MCF 10A (cell line): ENCODE results near the gene CEP131. TPM values are rescaled to one million over a fixed set of nuclear protein-coding genes. Genes with fewer than 3 reads are reported as not detected.

Experiments
- BruUV-seq: library from RNA; stranded (reverse); fragments of 400-500 nt; replicated peaks from 2 replicates; lab custom pipeline; 2021; lab: Mats Ljungman, UMichigan
- CTCF ChIA-PET: fragments of 300-600 bp; sonication (Branson Sonifier 250); formaldehyde crosslinking; extraction: SDS; loops from one replicate; lab custom pipeline; 2021; ENCODE audit warnings: antibody characterized with exemption, inconsistent platforms; lab: Yijun Ruan, JAX
- POLR2A ChIA-PET: fragments of 300-600, 350-650 bp; sonication (Branson Sonifier 250); formaldehyde crosslinking; extraction: SDS; loops from one replicate; lab custom pipeline; 2020; ENCODE audit warnings: antibody characterized with exemption, inconsistent platforms; lab: Yijun Ruan, JAX
- DNase-seq: peaks from one replicate; pipeline ENCODE4 v3.0.0-alpha.2; 2018; ENCODE audit not compliant: unreplicated experiment
- H3K27ac Mint-ChIP-seq: one replicate; pipeline ENCODE4 v1.8.0; 2022; ENCODE audit warnings: mild to moderate bottlenecking, low read depth, mixed read lengths; ENCODE audit not compliant: unreplicated experiment
- H3K27me3 Mint-ChIP-seq: one replicate; pipeline ENCODE4 v1.8.0; 2022; ENCODE audit warnings: mixed read lengths; ENCODE audit not compliant: insufficient read depth, unreplicated experiment
- H3K36me3 Mint-ChIP-seq: one replicate; pipeline ENCODE4 v1.8.0; 2022; ENCODE audit warnings: mild to moderate bottlenecking, moderate library complexity, mixed read lengths; ENCODE audit not compliant: insufficient read depth, unreplicated experiment
- H3K4me1 Mint-ChIP-seq: one replicate; pipeline ENCODE4 v1.8.0; 2022; ENCODE audit warnings: mixed read lengths; ENCODE audit not compliant: insufficient read depth, unreplicated experiment
- H3K4me3 Mint-ChIP-seq: one replicate; pipeline ENCODE4 v1.8.0; 2022; ENCODE audit warnings: mild to moderate bottlenecking, moderate library complexity, mixed read lengths; ENCODE audit not compliant: unreplicated experiment
- H3K9me3 Mint-ChIP-seq: one replicate; pipeline ENCODE4 v1.8.0; 2022; ENCODE audit warnings: mixed read lengths; ENCODE audit not compliant: unreplicated experiment
- intact Hi-C: fragments of 100-400 bp; cut with micrococcal nuclease; formaldehyde crosslinking; loops from 2 replicates; pipeline ENCODE4 v1.14.1; 2022
- total RNA-seq: library from RNA; stranded (reverse); gene quantifications from 2 replicates; pipeline ENCODE4 v1.2.3, GENCODE V29; 2022
- TF ChIP-seq, protein P1 (sequence below): fragments of 200-600 bp; IDR thresholded peaks from one replicate; pipeline ENCODE4 v1.8.0; 2022; ENCODE audit warnings: antibody characterized with exemption, mild to moderate bottlenecking; ENCODE audit not compliant: unreplicated experiment

CEP131 gene
- total RNA-seq, 1 experiment from 2014 or later = 9.5 TPM

DNA sequence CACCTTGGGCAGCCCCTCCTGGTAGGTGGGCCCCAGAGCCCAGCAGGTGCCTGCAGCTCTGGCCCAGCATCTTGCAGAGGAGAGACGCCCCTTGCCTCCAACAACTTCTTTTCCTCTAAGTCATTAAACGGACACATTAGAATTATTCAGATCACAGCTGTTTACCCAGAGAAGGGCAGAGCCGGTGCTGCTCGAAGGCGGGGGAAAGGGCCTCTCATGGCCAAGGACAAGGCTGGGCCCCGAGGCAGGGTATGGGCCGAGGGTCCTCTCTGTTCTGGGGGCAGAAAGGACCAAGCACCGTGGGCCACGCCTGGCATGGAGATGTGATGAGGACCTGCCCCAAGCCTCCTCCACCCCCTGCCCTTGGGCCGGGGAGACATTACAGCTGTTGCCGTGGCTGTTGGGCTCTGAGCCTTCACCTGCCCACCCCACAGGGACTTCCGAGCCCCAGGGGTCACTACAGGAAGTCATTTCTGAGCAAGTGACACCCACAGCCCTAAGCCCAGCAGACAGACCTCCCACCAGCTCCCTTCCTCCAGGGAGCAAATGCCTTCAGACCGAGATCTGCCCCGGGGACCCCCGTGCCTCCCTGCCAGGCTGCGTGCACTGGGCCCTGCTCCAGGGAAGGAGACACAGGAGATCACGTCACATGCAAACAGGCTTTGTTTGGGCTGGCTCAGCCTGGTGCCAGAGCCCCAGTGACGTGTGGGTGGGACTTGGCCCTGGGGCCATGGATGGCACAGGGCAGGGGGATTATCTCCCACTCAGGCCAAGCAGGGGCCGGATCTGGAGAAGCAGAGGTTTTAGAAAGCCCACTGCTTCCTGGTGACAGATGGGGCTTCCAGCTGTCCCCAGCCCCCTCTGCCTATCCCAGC is 58.2 kb downstream of the CEP131 start:
- ChIA-PET POLR2A (no interaction called here), CTCF (no interaction called here)
- no TSS peak for BruUV-seq
- DNase-seq = no peak
- Mint-ChIP-seq H3K4me1 (no peaks in the 10 kb centered on the region), H3K9me3 (no peaks in the 10 kb centered on the region), H3K36me3 (no peaks in the 10 kb centered on the region), H3K4me3 (no peak overlapping the region), H3K27ac (no peak overlapping the region), H3K27me3 (no peaks in the 10 kb centered on the region)
- TF ChIP-seq, protein P1, sequence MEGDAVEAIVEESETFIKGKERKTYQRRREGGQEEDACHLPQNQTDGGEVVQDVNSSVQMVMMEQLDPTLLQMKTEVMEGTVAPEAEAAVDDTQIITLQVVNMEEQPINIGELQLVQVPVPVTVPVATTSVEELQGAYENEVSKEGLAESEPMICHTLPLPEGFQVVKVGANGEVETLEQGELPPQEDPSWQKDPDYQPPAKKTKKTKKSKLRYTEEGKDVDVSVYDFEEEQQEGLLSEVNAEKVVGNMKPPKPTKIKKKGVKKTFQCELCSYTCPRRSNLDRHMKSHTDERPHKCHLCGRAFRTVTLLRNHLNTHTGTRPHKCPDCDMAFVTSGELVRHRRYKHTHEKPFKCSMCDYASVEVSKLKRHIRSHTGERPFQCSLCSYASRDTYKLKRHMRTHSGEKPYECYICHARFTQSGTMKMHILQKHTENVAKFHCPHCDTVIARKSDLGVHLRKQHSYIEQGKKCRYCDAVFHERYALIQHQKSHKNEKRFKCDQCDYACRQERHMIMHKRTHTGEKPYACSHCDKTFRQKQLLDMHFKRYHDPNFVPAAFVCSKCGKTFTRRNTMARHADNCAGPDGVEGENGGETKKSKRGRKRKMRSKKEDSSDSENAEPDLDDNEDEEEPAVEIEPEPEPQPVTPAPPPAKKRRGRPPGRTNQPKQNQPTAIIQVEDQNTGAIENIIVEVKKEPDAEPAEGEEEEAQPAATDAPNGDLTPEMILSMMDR = no peak
- intact Hi-C loops = no loop called here

DNA sequence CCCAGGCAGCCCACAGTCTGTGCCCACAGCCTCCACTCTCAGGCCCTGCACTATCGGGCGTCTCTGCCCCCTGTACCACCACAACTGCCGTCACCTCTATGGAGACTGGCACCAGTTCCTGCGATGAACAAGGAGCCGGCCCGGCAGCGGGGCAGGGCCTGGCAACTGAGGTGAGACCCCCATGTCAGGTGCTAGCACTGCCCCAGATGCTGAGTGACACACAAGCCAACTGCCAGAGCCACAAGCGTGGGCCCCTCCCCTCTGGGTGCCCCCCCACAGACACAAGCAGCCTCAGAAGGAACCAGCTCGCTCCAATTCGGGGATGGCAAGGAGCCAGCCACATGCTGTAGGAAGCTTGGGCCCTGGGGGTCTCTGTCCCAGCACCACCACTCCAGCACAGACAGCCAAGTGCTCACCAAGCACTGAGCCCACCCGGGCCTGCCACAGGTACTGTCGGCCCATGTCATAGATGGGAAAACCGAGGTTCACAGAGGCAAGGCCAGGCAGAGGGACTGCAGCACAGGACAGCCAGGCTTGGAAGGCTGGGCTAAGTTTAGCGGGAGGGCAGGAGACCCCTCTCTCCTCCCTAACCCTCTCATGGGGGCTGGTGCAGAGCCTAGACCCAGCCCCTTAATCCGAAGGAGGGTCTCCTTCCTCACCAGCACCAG is 58.9 kb downstream of the CEP131 start:
- BruUV-seq = no TSS peak
- H3K27ac Mint-ChIP-seq = no peak overlapping the region
- no peaks in the 10 kb centered on the region for H3K4me1 Mint-ChIP-seq
- ChIA-PET CTCF (no interaction called here), POLR2A (no interaction called here)
- intact Hi-C loops = no loop called here
- DNase-seq = no peak
- no peaks in the 10 kb centered on the region for H3K27me3 Mint-ChIP-seq
- TF ChIP-seq, protein P1 = no peak
- H3K36me3 Mint-ChIP-seq = no peaks in the 10 kb centered on the region
- H3K4me3 Mint-ChIP-seq = no peak overlapping the region
- no peaks in the 10 kb centered on the region for H3K9me3 Mint-ChIP-seq

DNA sequence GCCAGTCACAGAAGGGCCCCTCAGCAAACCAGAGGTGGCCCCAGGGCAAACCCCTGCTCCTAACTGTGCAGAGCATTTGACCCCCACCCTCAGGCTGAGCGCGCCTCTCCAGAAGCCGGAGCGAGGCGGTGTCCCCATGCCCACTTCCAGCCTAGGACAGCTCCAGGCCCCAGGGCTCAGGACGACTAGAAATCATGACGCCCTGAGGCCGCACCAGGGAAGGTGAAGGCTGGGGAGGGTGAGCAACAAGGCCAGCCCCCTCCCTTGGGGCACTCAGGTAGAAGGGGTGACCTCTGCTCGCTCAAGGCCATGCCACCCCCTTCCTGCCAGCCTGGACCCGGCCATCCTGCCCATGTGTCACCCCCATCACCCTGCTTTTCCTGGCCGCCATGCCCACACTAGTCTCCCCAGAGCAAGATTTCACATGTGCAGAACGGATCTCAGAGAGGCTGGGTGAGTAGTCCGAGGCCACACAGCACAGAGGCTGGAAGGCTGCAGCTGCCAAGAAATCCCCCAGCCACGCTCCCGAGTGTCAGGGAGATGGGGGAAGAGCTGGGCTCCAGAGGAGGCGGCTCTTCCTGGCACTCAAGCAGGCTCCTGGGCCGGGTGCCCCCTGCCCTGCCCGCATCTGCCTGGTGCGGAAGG is 59.6 kb downstream of the CEP131 start:
- no peak for DNase-seq
- TF ChIP-seq, protein P1 = no peak
- Mint-ChIP-seq H3K27ac (no peak overlapping the region), H3K9me3 (no peaks in the 10 kb centered on the region), H3K36me3 (no peaks in the 10 kb centered on the region), H3K27me3 (no peaks in the 10 kb centered on the region), H3K4me3 (no peak overlapping the region), H3K4me1 (no peaks in the 10 kb centered on the region)
- CTCF ChIA-PET = no interaction called here
- no TSS peak for BruUV-seq
- POLR2A ChIA-PET = no interaction called here
- intact Hi-C loops = no loop called here

DNA sequence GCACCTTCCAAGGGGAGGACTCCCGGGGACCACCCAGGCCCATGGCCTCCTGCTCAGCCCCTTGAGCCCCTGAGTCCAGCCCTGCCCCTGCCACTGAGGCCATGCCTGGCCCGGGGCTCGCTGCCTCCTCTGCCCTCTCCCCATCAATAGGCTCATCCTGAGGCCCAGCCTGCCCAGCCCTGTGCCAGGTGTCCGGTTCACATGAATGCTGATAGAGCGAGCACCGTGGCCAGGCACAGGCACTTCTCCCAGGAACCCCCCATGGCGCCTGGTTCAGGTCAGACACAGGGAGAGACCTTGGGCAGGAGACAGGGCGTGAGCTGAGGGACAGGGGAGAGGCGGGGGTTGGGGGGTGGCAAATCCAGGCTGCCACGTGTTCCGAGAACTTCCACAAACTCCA is 60.3 kb downstream of the CEP131 start:
- H3K27me3 Mint-ChIP-seq = no peaks in the 10 kb centered on the region
- no peak overlapping the region for H3K4me3 Mint-ChIP-seq
- no peaks in the 10 kb centered on the region for H3K9me3 Mint-ChIP-seq
- ChIA-PET POLR2A (no interaction called here), CTCF (no interaction called here)
- no peaks in the 10 kb centered on the region for H3K4me1 Mint-ChIP-seq
- H3K36me3 Mint-ChIP-seq = no peaks in the 10 kb centered on the region
- no peak for DNase-seq
- H3K27ac Mint-ChIP-seq = no peak overlapping the region
- TF ChIP-seq, protein P1 = no peak
- BruUV-seq = no TSS peak
- intact Hi-C loops = no loop called here
